MV-4-11 (cell line): ENCODE data around the gene NEDD8.
"Not testable (repeated sequence)": the region's sequence is repeated elsewhere in the genome, so short reads cannot be mapped to it uniquely, and the experiment has no call there.

Experiments used
- DNase-seq: peaks from one replicate; lab custom pipeline; 2025; lab: John Stamatoyannopoulos, UW

NEDD8 gene

DNA sequence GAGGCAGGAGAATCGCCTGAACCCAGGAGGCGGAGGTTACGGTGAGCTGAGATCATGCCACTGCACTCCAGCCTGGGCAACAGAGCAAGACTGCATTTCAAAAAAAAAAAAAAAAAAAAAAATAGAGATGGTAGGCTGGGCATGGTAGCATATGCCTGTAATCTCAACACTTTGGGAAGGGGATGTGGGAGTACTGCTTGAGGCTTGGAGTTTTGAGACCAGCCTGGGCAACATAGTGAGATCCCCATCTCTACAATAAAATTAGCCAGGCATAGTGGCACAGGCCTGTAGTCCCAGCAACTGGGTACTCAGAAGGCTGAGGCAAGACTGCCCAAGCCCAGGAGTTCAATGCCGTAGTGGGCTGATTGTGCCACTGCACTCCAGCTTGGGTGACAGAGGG, 9.2 kb downstream of the NEDD8 start:
- DNase-seq, result not testable (repeated sequence)

DNA sequence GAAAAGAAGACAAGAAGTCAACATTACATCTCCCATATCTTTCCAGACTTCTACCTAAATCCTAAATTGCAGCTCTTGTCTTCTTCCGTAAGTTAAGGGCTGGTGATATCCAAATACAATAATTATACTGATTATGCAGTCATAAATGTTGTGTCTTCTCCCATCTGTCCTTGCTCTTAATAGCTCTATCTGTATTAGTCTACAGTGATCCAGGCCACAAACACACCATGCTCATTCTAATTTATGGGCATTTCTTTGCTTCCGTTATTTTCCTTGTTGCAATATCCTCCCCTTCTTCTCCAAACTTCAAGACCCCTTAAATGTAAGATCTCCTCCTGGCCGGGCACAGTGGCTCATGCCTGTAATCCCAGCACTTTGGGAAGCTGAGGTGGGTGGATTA, 12.6 kb downstream of the NEDD8 start:
- no peak for DNase-seq

DNA sequence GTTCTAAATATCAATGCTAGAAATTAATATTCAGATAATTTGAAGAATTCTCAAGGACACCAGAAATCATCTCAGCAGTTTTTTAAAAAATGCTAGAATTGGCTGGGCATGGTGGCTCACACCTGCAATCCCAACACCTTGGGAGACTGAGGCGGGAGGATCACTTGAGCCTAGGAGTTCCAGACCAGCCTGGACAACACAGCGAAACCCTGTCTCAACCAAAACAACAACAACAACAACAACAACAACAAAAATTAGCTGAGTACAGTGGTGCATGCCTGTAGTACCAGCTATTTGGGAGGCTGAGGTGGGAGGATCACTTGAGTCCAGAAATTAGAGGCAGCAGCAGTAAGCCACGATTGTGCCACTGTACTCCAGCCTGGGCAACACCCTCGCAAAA, 13.1 kb downstream of the NEDD8 start:
- DNase-seq, result no peak

DNA sequence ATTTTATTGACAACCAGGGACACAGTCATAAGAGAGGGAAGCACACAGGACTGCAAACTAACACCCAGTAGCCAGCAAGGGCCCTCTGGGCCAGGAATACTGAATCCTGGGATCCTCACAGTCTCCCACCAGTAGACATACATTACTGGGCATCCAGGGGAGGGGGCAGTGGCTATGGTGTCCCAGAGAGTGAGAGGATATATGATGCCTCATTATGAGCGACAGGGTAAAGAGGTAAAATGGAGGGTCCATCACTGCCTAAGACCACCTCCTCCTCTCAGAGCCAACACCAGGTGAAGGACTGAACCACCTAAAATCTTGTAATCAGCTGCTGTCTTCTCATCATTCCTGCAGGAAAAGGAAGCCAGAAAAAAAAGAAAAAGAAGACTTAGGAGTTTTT, 15.3 kb downstream of the NEDD8 start:
- not testable (repeated sequence) for DNase-seq

DNA sequence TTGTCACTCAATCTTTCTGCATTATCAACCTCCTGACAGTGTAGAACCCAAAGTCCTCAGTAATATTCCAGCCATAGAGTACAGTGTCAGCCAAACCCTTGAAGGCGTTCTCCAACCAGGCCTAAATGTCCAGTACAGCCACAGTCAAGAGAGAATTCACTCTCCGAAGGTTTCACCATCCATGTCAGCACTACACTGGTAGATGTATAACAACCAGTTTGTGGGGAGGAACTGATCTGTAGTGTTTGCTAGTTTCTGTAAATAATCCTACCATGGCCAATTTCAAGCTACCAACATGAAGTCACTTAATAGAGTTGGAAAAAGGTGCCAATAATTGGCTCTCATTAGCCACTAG, 15.8 kb downstream of the NEDD8 start:
- DNase-seq, result no peak

DNA sequence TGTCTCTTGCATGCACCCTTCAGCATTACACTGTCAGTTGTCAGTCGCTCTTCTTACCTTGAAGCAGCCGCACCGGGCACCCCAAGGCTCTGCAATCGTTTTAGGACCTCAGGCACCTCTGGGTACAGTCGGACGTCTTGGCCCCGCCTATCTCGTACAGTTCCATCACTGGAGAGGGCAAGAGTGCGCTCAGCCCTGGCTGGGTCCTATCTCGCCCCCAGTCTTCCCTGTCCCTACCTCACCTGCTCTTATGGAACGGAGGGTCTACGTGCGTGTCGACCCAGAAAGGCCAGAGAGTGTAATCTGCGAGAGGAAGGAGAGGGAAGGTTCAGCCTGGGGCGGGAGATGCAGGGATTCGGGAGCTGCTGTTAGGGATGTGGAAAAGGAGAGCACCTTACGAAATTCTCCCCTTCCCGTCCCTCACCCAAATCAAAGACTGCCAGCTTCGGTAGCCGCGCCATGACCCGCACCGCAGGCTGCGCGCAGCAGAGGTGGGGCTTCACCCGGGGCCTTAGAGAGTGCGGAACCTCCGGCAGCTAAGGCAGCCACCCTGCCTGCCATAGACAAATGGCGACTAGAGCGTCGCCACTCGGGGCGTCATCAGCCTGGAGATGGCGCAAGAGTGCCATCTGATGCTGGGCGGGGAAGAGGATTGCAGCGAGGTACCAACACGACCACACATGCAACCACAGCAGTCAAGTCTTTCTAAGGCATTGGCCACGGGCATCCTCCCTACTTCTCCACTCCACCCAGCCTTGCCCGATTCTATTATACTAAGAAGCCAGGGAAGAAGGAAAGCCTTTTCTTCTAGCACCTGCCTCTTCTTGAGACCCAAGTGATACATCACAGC, 16.4 kb downstream of the NEDD8 start, which contains the start of gene MDP1:
Gene MDP1 (minus strand): TSS at position 572 of the 850 bp plus-strand sequence. CDS start 111 bp downstream, at position 461.
- peak; percentile 95 for DNase-seq

DNA sequence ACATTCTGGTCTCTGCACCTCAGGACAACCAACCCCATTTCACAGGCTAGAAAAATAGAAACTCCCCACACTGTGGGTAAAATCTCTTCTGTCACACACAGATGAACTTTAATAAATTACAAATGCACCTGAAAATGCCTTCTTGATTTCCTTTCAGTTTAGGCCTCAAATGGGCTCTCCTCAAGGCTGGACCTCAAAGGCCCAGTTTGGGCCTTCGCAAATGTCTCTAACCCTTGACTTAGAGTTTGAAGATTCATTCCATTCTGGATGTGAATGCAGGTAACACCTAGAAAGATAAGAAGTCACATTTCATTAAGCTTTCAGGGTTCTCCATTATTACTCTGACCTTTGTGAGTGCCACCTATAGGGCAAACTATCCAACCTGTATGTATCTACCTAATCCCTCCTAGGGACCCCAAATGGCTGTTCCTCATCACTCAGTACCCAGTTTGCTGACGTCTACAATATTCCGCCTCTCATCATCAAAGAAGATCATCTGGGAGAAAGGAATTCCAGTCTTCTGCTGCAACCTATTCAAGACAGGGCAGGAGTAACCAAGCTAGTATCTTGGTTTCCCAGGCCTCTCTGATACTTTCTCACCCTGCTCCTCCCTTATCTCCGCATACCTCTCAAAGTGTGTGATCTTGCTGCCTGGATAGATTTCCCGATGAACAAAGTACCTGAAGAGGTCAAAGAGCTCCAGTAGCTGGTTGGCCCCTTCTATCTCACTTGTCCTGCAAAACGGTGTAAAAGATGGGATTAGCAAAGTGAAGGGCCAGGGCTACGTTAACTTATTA, 18.1 kb downstream of the NEDD8 start:
- DNase-seq, result no peak

DNA sequence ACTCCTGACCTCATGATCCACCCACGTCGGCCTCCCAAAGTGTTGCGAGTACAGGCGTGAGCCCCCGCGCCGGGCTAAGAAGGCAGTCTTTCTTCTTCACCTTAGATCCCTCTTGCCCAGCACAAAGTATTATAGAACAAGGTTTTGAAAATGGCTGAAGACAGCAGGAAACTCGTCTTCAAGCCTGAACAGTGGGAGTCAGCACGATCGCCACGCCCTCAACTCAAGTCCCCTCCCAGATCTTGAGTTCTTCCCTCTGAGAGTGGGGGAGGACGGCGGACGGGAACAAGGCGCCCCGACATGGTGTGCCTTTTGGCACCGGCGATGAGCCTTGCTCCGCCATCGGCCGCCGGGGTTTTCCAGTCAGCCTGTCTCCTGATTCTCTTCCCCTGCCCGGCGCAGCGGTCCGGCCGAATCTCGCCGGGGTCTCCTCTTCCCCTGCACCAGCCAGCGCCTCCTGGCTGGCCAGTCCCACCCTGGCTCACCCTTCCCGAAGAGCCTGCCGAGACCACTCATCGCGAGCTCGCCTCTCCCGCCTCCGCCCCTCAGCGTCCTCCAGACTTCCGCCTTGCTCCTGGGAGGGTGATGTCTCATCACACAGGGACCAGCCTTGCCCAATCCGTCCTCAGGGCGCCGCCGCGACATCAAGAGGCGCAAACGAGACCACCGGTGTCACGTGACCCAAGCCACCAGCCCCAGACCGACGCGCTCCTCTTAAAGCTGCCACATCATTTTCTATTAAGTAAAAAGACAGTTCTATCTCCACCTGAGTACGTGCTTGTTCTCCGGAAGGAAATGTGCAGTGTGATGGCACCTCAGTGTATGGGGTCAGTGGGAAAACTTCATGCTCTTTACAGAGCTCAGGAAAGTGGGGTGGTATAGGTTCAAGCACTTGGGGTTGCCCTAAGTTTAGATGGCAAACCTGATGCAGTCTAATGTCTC, 19.0 kb downstream of the NEDD8 start, which contains the start of gene CHMP4A:
Gene CHMP4A (minus strand): TSS at position 565 of the 942 bp plus-strand sequence. CDS start 49 bp downstream, at position 516.
- DNase-seq, result peak; percentile 98

DNA sequence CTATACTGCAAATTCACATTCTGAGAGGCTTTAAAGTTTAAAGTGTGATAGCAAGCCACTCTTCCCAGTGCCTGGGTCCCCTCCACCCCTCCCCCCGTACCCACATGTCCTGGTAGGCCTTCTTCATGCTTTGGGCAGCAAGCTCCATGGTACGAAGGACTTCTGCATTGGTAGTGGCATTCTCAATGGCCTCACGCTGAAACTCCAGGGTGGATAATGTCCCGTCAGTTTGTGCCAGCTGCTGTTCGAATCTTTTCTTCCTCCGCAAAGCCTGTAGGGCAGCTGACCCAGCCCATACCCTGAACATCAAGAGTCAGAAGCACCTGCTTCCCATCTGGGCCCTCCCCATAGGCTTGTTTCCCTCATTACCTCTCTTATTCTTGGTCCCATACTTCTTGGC, 20.9 kb downstream of the NEDD8 start:
- no peak for DNase-seq

DNA sequence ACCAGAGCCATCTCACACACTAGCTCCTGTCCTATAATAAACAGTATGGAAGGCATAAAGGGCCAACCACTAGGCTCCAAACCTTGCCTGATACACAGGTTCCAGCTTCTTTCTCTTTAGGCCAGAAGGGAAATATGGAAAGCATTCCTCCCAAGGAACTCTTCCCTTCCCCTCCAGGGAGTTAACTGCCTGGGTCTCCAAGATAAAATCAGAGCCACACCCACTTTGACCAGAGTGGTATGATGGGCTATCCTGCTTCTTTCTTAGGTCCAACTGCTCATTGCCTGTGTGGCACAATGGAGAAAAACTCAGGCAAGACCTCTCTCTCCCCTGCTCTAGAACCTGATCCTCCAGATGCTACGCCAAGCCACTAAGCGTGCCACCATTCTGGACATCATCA, 24.5 kb downstream of the NEDD8 start:
- no peak for DNase-seq

DNA sequence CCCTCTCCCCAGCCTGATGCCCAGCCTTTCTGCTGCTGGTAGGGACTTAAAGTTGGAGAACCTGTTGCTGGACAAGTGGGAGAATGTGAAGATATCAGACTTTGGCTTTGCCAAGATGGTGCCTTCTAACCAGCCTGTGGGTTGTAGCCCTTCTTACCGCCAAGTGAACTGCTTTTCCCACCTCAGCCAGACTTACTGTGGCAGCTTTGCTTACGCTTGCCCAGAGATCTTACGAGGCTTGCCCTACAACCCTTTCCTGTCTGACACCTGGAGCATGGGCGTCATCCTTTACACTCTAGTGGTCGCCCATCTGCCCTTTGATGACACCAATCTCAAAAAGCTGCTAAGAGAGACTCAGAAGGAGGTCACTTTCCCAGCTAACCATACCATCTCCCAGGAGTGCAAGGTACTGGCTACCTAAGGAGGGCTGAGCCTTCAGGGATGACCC, 25.0 kb downstream of the NEDD8 start:
- no peak for DNase-seq

DNA sequence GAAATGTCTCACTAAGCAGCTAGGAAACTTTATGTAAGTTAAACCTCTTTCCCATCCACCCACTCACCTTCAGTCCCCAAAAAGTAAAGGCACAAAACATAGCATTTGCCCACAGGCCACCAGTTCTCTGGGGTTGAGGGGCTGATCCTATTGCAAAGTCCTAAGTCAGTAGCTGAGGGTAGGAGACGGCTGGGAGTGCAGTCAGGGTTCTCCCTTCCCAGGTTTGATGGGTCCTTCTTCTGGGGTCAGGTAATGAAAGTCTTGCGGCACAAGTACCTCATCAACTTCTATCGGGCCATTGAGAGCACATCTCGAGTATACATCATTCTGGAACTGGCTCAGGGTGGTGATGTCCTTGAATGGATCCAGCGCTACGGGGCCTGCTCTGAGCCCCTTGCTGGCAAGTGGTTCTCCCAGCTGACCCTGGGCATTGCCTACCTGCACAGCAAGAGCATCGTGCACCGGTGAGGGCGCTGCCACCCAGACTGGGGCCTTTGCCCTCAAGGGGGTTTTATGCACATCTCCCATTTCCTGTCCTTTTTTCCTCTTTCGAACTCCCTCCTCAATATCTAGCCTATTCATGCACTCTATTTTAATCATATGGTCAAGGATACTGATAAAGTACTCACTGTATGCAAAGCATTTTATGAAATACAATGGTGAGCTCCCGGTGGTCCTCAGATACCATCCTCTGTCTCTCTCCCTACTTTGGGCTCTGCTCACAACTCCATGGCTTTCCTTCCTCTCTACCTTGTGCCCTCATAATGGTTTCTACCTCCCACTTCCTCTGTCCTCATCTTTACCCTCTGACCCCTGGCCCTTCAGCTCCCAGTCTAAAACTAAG, 25.7 kb downstream of the NEDD8 start:
- no peak for DNase-seq

DNA sequence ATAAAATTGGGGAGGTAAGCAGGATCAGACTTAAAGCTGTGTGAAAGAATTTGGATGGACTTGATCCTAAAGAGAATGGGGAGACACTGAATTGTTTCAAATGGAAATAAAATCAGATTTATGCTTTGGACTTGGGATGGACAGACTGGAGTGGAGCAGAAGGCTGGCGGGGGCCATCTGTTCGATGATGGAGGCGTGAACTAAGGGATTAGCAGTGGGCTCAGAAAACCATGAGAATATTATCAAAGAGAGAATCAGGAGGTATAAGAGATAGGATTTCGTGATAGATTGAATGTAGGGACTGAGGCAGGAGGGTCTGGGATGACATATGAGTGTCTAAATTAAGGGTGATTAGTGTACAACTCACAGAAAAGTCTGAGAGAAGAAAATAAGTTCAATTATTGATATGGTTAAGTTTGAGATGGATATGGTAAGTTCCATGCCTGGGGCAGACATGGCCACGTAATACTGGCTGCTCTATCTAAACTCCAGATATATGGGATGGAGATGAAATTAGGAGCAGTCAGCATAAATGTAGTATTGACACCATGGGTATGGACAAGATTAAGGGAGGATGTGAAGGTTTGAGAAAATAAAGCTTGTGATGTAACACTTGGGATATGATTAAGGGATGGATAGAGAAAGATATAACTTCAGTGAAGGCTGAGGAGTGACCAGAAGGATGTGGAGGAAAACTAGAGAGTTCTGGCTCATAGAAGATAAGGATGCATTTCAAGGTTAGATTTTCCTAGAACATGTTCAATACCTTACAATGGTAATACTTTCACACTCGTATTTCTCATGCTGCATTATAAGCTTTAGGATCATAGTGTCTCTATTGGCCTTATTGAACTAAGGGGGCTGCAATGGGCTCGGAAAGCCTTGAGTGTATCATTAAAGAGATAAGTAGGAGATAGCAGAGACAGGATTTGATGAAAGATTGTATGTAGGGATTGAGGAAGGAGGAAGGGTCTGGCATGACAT, 27.7 kb downstream of the NEDD8 start:
- no peak for DNase-seq

DNA sequence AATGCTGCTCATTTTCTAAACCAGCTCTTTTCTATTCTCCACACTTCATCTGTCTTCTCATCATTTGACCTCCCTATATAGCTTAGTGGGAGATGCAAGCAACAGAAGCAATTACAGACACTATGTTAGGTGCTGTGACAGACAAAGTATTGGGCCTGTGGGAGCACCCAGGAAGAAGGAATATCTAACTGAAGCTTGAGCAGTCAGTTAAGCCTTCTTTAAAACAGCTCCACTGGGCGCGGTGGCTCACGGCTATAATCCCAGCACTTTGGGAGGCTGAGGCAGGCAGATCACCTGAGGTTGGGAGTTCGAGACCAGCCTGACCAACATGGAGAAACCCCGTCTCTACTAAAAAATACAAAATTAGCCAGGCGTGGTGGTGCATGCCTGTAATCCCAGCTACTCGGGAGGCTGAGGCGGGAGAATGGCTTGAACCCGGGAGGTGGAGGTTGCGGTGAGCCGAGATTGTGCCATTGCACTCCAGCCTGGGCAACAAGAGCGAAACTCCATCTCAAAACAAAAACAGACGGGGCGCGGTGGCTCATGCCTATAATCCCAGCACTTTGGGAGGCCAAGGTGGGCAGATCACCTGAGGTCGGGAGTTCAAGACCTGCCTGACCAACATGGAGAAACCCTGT, 28.8 kb downstream of the NEDD8 start:
- not testable (repeated sequence) for DNase-seq

DNA sequence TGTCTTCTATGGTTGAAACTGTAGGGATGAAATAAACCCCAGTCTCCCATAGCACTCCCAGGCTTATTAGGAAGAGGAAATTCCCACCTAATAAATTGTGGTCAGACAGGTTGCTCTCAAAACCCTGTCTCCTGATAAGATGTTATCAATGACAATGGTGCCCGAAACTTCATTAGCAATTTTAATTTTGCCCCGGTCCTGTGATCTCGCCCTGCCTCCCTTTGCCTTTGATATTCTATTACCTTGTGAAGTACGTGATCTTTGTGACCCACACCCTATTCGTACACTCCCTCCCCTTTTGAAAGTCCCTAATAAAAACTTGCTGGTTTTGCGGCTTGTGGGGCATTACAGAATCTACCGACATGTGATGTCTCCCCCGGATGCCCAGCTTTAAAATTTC, 29.6 kb downstream of the NEDD8 start:
- DNase-seq, result not testable (repeated sequence)

DNA sequence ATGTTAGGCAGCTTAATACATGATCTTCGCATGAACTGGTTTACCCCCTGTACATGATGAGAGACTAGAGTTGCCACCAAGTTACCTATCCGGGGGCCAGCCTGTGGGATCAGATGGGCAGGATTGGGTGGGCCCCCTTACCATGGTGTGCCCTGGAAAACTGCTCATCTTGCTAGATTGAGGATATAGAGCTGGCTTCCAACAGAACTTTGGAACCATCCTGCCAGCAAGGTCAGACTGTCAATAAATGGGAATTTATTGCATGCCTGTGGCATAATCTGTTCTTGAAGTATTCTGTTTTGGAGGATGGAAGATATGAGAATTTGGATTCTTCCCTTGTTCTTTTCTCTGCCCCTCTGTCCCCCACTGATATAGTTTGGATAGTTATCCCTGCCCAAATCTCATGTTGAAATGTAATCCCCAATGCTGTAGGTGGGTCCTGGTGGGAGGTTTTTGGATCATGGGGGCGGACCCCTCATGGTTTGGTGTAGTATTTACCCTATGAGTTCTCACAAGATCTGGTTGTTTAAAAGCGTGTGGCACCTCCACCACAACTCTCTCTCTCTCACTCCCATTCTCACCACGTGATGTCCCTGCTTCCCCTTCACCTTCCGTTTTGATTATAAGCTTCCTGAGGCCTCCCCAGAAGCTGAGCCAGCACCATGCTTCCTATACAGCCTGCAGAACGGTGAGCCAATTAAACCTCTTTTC, 33.2 kb downstream of the NEDD8 start:
- no peak for DNase-seq

DNA sequence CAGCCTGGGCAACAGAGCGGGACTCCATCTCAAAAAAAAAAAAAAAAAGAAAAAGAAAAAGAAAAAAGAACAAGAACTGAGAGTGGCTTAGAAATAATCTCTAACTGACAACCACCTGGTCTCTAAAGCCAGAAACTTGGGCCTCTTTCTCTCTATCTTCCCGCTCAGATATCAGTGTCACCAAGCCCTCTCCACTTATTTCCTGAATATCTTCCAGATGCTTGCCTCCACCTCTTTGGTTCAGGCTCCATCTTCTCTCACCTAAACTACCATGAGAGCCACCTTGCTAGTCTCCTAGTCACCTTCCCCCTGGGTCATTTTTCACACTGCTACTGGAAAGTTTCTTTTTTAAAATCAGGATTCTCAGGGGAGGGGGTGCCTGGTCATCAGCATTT, 35.1 kb downstream of the NEDD8 start:
- DNase-seq, result no peak
